ENCODE results near the gene MEAF6. TPM values are rescaled to one million over a fixed set of nuclear protein-coding genes. Genes with fewer than 3 reads are reported as not detected.
A peak's percentile ranks its signal among the peaks of the same experiment; 100 is the strongest.
"Not testable (repeated sequence)": the region's sequence is repeated elsewhere in the genome, so short reads cannot be mapped to it uniquely, and the experiment has no call there.

Gene MEAF6
- total RNA-seq (2014; rRNA removed; shearing (Covaris generic)), result 71.1 and 82.3 TPM in 2 replicates

- Histone ChIP-seq H3K27ac (peak within 1 kb of the TSS; percentile 47; the same call in 1 of the 2 replicates), H3K27me3 (no peaks in the 10 kb centered on the region), H3K4me1 (peaks cover 3% of the 10 kb centered on the region; the same call in 1 of the 2 replicates), H3K36me3 (peaks cover 18% of the 10 kb centered on the region), H3K9me3 (replicated peaks) (no peaks in the 10 kb centered on the region), H3K4me3 (peak within 1 kb of the TSS; percentile 100)
- DNase-seq, result peak; percentile 87 to 91
These were observed at the start of gene MEAF6 for GRCh38 chr1:37514350-37515184. Gene MEAF6 (minus strand): TSS chr1:37514766. CDS start chr1:37514746, 20 bp downstream.

- H3K9me3 ChIP-seq (replicated peaks), result no peaks in the 10 kb centered on the region
- no peak overlapping the region for H3K27ac ChIP-seq
- H3K4me3 ChIP-seq, result no peak overlapping the region
- no peak for DNase-seq
- H3K36me3 ChIP-seq, result peaks cover 48% of the 10 kb centered on the region
- no peaks in the 10 kb centered on the region for H3K4me1 ChIP-seq
- no peaks in the 10 kb centered on the region for H3K27me3 ChIP-seq
These were observed 48.4 kb upstream of the MEAF6 start for GRCh38 chr1:37562984-37563383.

- no peak overlapping the region for H3K27ac ChIP-seq
These were observed 46.9 kb upstream of the MEAF6 start for GRCh38 chr1:37561133-37562132.

GRCh38 chr1:37560401-37561132 lies 46.0 kb upstream of the MEAF6 start:
- Histone ChIP-seq H3K9me3 (replicated peaks) (no peaks in the 10 kb centered on the region), H3K27ac (no peak overlapping the region), H3K36me3 (peaks cover 24% of the 10 kb centered on the region), H3K27me3 (no peaks in the 10 kb centered on the region), H3K4me1 (no peaks in the 10 kb centered on the region), H3K4me3 (no peak overlapping the region)
- DNase-seq, result peak in 1 of 2 experiments; percentile 24

More at GRCh38 chr1:37561133-37562132, 46.9 kb upstream of the MEAF6 start:
- H3K27me3 ChIP-seq, result no peaks in the 10 kb centered on the region
- H3K4me1 ChIP-seq, result no peaks in the 10 kb centered on the region
- no peak overlapping the region for H3K4me3 ChIP-seq
- DNase-seq, result peak; percentile 23 to 35
- peaks cover 32% of the 10 kb centered on the region for H3K36me3 ChIP-seq
- H3K9me3 ChIP-seq (replicated peaks), result no peaks in the 10 kb centered on the region

GRCh38 chr1:37559957-37560379 lies 45.4 kb upstream of the MEAF6 start:
- H3K9me3 ChIP-seq (replicated peaks); H3K27me3 ChIP-seq; H3K4me3 ChIP-seq; H3K27ac ChIP-seq; DNase-seq; H3K4me1 ChIP-seq: not testable (repeated sequence)
- peaks cover 18% of the 10 kb centered on the region for H3K36me3 ChIP-seq

GRCh38 chr1:37559080-37559479 lies 44.5 kb upstream of the MEAF6 start:
- Histone ChIP-seq H3K27me3 (no peaks in the 10 kb centered on the region), H3K36me3 (peaks cover 14% of the 10 kb centered on the region), H3K4me3 (no peak overlapping the region), H3K9me3 (replicated peaks) (no peaks in the 10 kb centered on the region; the same call in 1 of the 2 replicates), H3K4me1 (no peaks in the 10 kb centered on the region), H3K27ac (no peak overlapping the region)
- DNase-seq, result no peak

GRCh38 chr1:37558411-37558810 lies 43.8 kb upstream of the MEAF6 start:
- Histone ChIP-seq H3K27me3 (no peaks in the 10 kb centered on the region), H3K9me3 (replicated peaks) (no peaks in the 10 kb centered on the region; the same call in 1 of the 2 replicates), H3K4me3 (no peak overlapping the region), H3K36me3 (peaks cover 9% of the 10 kb centered on the region), H3K4me1 (no peaks in the 10 kb centered on the region; the same call in 1 of the 2 replicates), H3K27ac (no peak overlapping the region)
- DNase-seq, result no peak

GRCh38 chr1:37557402-37557801 lies 42.8 kb upstream of the MEAF6 start:
- peaks cover under 1% of the 10 kb centered on the region; the same call in 1 of the 2 replicates for H3K36me3 ChIP-seq
- H3K4me1 ChIP-seq, result peaks cover 6% of the 10 kb centered on the region
- peak overlapping the region; percentile 57; the same call in 1 of the 2 replicates for H3K4me3 ChIP-seq
- H3K27me3 ChIP-seq, result no peaks in the 10 kb centered on the region
- no peak for DNase-seq
- H3K27ac ChIP-seq, result no peak overlapping the region
- H3K9me3 ChIP-seq (replicated peaks), result no peaks in the 10 kb centered on the region; the same call in 1 of the 2 replicates

- Histone ChIP-seq H3K27me3 (no peaks in the 10 kb centered on the region), H3K9me3 (replicated peaks) (no peaks in the 10 kb centered on the region; the same call in 1 of the 2 replicates), H3K27ac (no peak within 1 kb of the TSS; the same call in 1 of the 2 replicates), H3K4me1 (peaks cover 6% of the 10 kb centered on the region), H3K4me3 (peak within 1 kb of the TSS; percentile 57), H3K36me3 (0 out of 2 replicates have a peak, but pooled peaks cover 3% of the 10 kb centered on the region)
- DNase-seq, result peak; percentile 95 to 96
These were observed 42.2 kb upstream of the MEAF6 start, which contains the start of gene DNALI1 for GRCh38 chr1:37556712-37557196. Gene DNALI1 (plus strand): TSS chr1:37556940. CDS start chr1:37556995, 55 bp downstream.

- H3K27me3 ChIP-seq, result no peaks in the 10 kb centered on the region
- peak; percentile 93 to 96 for DNase-seq
- peaks cover 6% of the 10 kb centered on the region for H3K4me1 ChIP-seq
- peak within 1 kb of the TSS; percentile 97 for H3K4me3 ChIP-seq
- H3K9me3 ChIP-seq (replicated peaks), result no peaks in the 10 kb centered on the region; the same call in 1 of the 2 replicates
- H3K27ac ChIP-seq, result peak within 1 kb of the TSS; percentile 50
- H3K36me3 ChIP-seq, result peaks cover 11% of the 10 kb centered on the region
These were observed 39.6 kb upstream of the MEAF6 start, which contains the start of gene SNIP1 for GRCh38 chr1:37553927-37554808. Gene SNIP1 (minus strand): TSS chr1:37554293. CDS start chr1:37554229, 64 bp downstream.

- DNase-seq, result no peak
- Histone ChIP-seq H3K27me3 (no peaks in the 10 kb centered on the region), H3K4me1 (peaks cover 6% of the 10 kb centered on the region), H3K36me3 (peaks cover 11% of the 10 kb centered on the region), H3K9me3 (replicated peaks) (no peaks in the 10 kb centered on the region; the same call in 1 of the 2 replicates), H3K4me3 (peak overlapping the region; percentile 97), H3K27ac (peak overlapping the region; percentile 50)
These were observed 39.0 kb upstream of the MEAF6 start for GRCh38 chr1:37553598-37553926.

GRCh38 chr1:37549341-37549740 lies 34.8 kb upstream of the MEAF6 start:
- Histone ChIP-seq H3K9me3 (replicated peaks) (no peaks in the 10 kb centered on the region; the same call in 1 of the 2 replicates), H3K27ac (no peak overlapping the region), H3K27me3 (no peaks in the 10 kb centered on the region), H3K4me1 (peaks cover 6% of the 10 kb centered on the region), H3K36me3 (peaks cover 27% of the 10 kb centered on the region), H3K4me3 (no peak overlapping the region)
- no peak for DNase-seq

- H3K9me3 ChIP-seq (replicated peaks), result no peaks in the 10 kb centered on the region
These were observed 30.5 kb upstream of the MEAF6 start for GRCh38 chr1:37545019-37545418.

More at GRCh38 chr1:37545019-37545418, 30.5 kb upstream of the MEAF6 start:
- H3K27me3 ChIP-seq, result no peaks in the 10 kb centered on the region
- H3K27ac ChIP-seq, result no peak overlapping the region
- no peak overlapping the region for H3K4me3 ChIP-seq
- DNase-seq, result no peak
- H3K36me3 ChIP-seq, result peaks cover 44% of the 10 kb centered on the region
- no peaks in the 10 kb centered on the region for H3K4me1 ChIP-seq

All from SJCRH30 (cell line).